Naive B cell (primary cell): ENCODE data around the gene IQSEC1. TPM values are rescaled to one million over a fixed set of nuclear protein-coding genes. Genes with fewer than 3 reads are reported as not detected.

Experiments used
- ATAC-seq, 2 donors: fragments of 150-1000 bp; cut with Tn5 transposase; 2 replicates each; pipeline ENCODE4 v1.10.0; 2021; ENCODE audit warnings: low read depth in 2 of 2, mild to moderate bottlenecking in 2 of 2, moderate library complexity in 2 of 2
- DNase-seq: peaks from one replicate; pipeline ENCODE4 v3.0.0; 2022
- H3K27ac Mint-ChIP-seq, 6 donors: one replicate each; pipeline ENCODE4 v1.8.0; 2020 to 2022; ENCODE audit warnings: mild to moderate bottlenecking in 6 of 6, mixed read lengths in 6 of 6, moderate library complexity in 5 of 6, inconsistent platforms in 2 of 6
- H3K27me3 Mint-ChIP-seq, 3 donors: one replicate each; pipeline ENCODE4 v1.8.0; 2021 to 2022; ENCODE audit warnings: mixed read lengths in 3 of 3, mild to moderate bottlenecking in 1 of 3
- H3K36me3 Mint-ChIP-seq, 2 donors: one replicate each; pipeline ENCODE4 v1.8.0; 2020 to 2022; ENCODE audit warnings: mixed read lengths in 2 of 2, inconsistent platforms in 1 of 2, mild to moderate bottlenecking in 1 of 2
- H3K4me1 Mint-ChIP-seq, 3 donors: one replicate each; pipeline ENCODE4 v1.8.0; 2020 to 2022; ENCODE audit warnings: mixed read lengths in 3 of 3, inconsistent platforms in 1 of 3, mild to moderate bottlenecking in 1 of 3, moderate library complexity in 1 of 3
- H3K4me3 Mint-ChIP-seq, 8 donors: one replicate each; pipeline ENCODE4 v1.8.0; 2020 to 2022; ENCODE audit warnings: mild to moderate bottlenecking in 8 of 8, mixed read lengths in 8 of 8, moderate library complexity in 8 of 8, inconsistent platforms in 2 of 8
- H3K9me3 Mint-ChIP-seq, 7 donors: one replicate each; pipeline ENCODE4 v1.8.0; 2020 to 2022; ENCODE audit warnings: mixed read lengths in 7 of 7, mild to moderate bottlenecking in 5 of 7, inconsistent platforms in 2 of 7, moderate library complexity in 1 of 7
- polyA plus RNA-seq, 6 donors: library from polyadenylated mRNA; unstranded; fragments of 300-500 nt; fragmentation: Illumina TruSeq; gene quantifications; one replicate each; pipeline ENCODE4 v1.2.3, GENCODE V29; 2021; ENCODE audit warnings: low read depth in 6 of 6

Gene IQSEC1
- polyA plus RNA-seq, 6 donors from 2014 or later: 14.6 to 73.4 (median 36.9) TPM

DNA sequence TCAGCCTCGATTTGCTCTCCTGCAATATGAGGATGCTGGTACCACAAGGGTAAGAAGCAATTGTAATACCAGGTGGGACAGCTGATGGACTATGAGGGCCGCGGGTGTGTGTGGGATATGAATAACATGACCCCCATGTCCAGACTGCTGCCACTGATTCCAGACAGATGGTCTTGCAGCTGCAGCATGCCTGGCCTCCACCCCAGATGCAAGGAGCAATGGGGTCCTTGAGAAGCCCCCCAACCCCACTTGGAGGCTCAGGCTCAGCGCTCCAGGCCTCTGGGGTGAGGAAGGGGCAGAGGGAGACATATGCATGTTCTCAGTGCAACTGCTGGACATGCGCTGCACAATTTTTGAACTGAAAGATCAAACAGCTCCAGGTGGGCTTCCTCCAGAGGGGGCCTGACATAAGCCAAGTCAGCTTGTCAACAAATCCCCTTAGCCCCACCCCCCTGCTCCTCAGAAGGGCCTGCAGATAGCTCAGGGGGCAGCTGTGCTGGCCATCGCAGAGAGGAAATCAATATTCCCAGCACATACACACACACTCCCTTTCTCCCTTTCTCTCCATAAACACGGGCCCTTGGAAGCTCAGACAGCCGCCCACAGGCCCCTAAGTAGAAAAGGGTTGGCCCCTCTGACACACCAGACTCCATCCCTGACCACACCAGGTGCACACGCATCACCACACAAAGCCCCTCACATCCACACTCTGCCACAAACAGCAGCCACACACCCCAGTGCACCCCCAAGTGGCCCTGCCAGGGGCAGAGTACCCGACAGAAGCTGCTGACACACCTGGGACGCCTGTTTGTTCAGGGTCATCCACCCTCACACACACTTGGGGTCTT lies 107.0 kb downstream of the IQSEC1 start:
- Mint-ChIP-seq H3K4me3 (peak overlapping the region; percentile 70 to 92 (median 83)), H3K36me3 (peaks cover 0 to 5% of the 10 kb centered on the region in 2 donors), H3K4me1 (peaks cover 90 to 93% (median 93%) of the 10 kb centered on the region in 3 donors), H3K27ac (peak overlapping the region in 4 of 6 donors; percentile 65 to 95 (median 88)), H3K9me3 (no peaks in the 10 kb centered on the region), H3K27me3 (no peaks in the 10 kb centered on the region)
- no peak for ATAC-seq
- no peak for DNase-seq

DNA sequence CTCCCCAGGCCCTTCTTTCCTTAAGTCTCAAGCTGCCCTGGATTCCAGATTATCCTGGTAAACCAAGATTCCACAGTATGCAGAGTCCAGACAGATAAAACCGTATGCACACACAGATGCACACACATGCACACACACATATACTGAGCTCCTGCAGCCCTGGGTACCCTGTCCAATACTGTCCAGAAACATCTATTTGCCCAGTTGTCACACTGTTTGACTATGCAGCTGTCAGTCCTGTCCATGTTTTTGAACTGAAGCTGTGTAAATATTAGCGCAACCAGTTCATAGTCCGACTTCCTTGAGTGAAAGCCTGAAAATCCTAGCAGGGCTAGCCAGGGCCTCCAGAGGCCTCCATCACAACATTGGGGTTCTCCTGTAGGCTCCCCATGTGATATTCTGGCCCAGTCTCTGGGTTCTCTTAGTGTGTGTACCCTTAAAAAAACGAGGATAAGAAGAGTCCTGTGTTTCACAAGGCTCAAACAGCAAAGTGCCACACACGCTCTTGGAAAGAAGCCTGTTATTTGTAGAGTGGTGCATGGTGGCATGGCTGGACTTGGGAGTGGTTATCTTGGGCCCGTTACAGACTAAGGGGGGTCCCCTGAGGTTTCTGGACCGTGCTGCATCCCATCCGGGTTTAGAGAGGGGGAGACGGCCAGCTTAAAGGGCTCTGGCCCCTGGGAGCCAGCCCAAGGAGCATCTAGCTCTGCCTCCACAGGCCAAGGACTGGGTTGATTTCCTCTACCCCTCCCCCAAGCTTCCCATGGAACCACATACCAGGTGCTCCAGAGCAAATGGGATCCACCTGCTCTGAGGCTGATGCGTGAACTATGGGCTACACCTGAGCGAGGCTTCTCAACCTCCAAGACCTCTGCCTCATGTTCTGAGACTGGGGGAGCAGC lies 108.3 kb downstream of the IQSEC1 start:
- Mint-ChIP-seq H3K27me3 (no peaks in the 10 kb centered on the region), H3K4me1 (peaks cover 91 to 93% (median 93%) of the 10 kb centered on the region in 3 donors), H3K4me3 (peak overlapping the region in 5 of 8 donors; percentile 35 to 87 (median 69)), H3K9me3 (no peaks in the 10 kb centered on the region), H3K36me3 (no peaks in the 10 kb centered on the region), H3K27ac (peak overlapping the region in 2 of 6 donors; percentile 63 to 66)
- ATAC-seq: no peak
- DNase-seq: no peak

DNA sequence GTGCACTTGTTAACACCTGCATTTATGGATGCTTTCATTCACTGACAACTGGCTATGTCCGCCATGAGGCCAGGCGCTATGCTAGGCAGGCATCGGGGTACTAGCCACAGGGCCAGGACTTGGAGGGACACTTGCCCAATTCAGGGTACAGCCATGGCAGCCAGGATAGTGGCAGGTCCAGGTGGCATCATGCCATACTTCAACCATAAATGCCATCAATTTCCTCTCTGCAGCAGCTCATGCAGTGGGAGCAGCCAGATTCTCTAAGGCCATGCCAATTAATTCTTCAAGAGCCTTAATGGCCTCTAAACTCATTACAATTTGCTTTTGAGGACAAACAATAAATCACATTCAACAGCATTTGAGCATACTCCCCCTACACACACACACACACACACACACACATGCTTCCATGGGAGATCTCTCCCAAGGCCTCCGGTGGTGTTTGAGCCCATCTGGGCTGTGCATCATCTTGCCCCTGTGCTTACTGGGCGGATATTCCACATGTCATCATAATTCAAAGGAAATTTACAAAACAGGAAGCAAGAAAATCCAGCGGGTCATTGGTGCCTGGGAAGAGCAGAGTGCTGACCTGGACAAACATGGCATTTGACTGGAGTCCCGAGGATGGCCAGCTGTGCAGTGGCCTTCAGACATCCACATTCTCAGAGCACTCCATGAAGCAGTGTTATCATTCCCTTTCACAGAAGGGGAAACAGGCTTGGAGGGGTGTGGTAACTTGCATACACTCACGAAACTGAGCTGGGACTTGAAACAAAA lies 109.1 kb downstream of the IQSEC1 start:
- H3K27me3 Mint-ChIP-seq: no peaks in the 10 kb centered on the region

DNA sequence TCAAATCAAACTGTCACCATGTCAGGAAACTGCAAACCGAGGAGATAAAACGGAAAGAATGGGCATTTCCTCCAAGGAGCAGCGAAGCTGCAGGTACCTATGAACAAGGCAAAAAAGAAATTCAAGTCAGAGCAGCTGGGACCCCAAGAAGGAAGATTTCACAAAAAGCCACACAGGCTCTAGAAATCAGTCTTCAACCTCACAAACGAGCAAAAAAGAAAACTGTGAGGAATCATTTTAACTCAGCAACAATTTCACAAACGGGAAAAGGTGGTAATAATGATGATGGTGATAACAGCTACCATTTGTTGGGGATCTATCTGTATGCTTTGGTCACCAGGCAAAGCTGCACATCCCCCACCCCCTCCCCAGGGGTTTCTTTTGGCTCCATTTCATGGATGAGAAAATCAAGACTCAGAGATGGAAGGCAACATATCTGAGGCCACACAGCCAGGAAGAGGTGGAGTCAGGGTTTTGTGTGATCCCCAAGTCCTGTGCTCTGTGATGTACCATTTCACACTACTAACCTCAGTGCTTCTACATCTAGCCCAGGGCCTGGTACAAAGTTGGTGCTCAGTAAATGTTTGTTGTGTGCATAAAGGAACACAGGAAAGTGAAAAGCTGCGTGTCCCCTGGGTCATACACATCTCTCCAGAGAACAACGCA lies 109.9 kb downstream of the IQSEC1 start:
- DNase-seq (no peak), ATAC-seq (no peak)
- H3K27ac Mint-ChIP-seq: peak overlapping the region in 5 of 6 donors; percentile 59 to 73 (median 68)
- peak overlapping the region in 6 of 8 donors; percentile 45 to 83 (median 61) for H3K4me3 Mint-ChIP-seq
- H3K27me3 Mint-ChIP-seq: no peaks in the 10 kb centered on the region
- H3K36me3 Mint-ChIP-seq: no peaks in the 10 kb centered on the region
- H3K4me1 Mint-ChIP-seq: peaks cover 88 to 96% (median 93%) of the 10 kb centered on the region in 3 donors
- H3K9me3 Mint-ChIP-seq: no peaks in the 10 kb centered on the region

More for the DNA sequence above, 109.1 kb downstream of the IQSEC1 start:
- no peak for ATAC-seq
- Mint-ChIP-seq H3K9me3 (no peaks in the 10 kb centered on the region), H3K27ac (peak overlapping the region in 4 of 6 donors; percentile 59 to 73 (median 66)), H3K4me1 (peaks cover 88 to 96% (median 93%) of the 10 kb centered on the region in 3 donors), H3K4me3 (peak overlapping the region in 6 of 8 donors; percentile 19 to 83 (median 54)), H3K36me3 (no peaks in the 10 kb centered on the region)
- no peak for DNase-seq

DNA sequence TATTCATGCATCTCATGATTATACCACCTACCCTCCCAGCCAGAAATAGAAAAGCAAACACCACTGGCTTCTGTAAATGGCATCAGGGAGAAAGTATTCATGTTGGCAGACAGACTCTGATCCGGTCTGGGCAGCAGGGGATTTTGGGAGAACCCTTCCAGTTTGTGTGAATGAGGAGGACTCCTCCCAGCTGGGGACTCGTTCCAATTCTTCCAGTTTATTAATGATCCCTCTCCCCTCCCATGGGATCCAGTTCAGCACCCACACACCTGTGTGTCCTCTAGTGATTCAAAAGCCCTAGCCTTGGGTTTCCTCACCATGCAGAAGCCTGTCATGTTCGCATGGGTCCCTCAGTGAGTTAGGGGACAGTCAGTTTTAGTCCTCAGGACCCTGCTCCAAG lies 110.9 kb downstream of the IQSEC1 start:
- peak overlapping the region in 3 of 6 donors; percentile 42 to 93 (median 82) for H3K27ac Mint-ChIP-seq

DNA sequence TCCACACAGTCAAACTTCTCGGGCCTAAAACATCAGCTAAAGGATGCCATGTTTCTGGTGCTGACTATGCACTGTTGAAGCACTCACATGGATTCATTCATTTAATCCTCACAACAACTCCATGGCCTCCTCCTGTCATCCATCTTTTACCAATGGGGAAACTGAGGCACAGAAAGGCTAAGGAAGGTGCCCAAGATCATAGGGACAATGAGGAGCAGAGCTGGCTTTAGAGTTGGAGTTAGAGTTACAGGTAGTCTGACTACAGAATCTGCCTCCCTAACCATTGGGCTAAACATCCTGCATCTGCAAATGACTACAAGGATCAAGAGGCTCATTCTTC lies 111.6 kb downstream of the IQSEC1 start:
- Mint-ChIP-seq H3K4me3 (peak overlapping the region in 6 of 8 donors; percentile 2 to 91 (median 82)), H3K9me3 (no peaks in the 10 kb centered on the region), H3K4me1 (peaks cover 90 to 100% (median 99%) of the 10 kb centered on the region in 3 donors), H3K36me3 (no peaks in the 10 kb centered on the region), H3K27me3 (no peaks in the 10 kb centered on the region), H3K27ac (peak overlapping the region in 2 of 6 donors; percentile 53 to 76)
- ATAC-seq (no peak), DNase-seq (no peak)

More for the DNA sequence above, 110.9 kb downstream of the IQSEC1 start:
- no peaks in the 10 kb centered on the region for H3K36me3 Mint-ChIP-seq
- ATAC-seq: no peak
- H3K4me3 Mint-ChIP-seq: peak overlapping the region in 3 of 8 donors; percentile 42 to 86 (median 65)
- no peaks in the 10 kb centered on the region for H3K27me3 Mint-ChIP-seq
- H3K9me3 Mint-ChIP-seq: no peaks in the 10 kb centered on the region
- DNase-seq: no peak
- H3K4me1 Mint-ChIP-seq: peaks cover 88 to 99% (median 98%) of the 10 kb centered on the region in 3 donors

DNA sequence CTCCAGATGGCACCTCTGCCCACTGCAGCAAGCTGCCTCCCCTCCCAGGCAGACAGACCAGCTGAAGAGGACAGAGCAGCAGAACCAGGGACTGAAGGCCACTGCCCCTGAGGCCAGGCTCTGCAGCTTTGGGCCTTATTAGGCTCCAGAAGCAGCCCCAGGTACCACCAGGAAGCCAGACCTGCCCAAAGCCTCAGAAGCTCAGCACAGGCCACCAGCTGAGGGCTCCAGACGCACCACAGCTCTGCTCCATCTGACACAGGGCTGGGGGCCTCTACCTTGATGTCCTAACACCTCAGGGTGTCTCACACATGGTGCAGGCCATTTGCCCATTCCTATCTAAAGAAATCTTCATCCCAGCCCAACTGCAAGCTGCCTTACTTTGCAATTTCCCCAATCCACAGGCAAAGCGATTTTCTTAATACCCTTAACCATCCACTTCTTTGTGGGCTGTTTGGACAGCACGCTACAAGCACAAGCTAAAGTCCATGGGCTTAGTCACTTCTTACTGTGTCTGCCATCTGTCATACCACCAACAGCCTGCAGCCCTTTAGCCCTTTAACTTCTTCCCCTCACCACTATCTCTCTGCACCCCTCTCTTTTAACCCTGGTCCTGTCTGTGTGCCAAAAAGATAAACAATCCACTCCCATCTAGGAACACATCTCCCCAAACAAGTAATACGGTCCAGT lies 112.1 kb downstream of the IQSEC1 start:
- DNase-seq (no peak), ATAC-seq (no peak)
- H3K36me3 Mint-ChIP-seq: no peaks in the 10 kb centered on the region
- no peaks in the 10 kb centered on the region for H3K27me3 Mint-ChIP-seq
- peaks cover 89 to 100% (median 99%) of the 10 kb centered on the region in 3 donors for H3K4me1 Mint-ChIP-seq
- peak overlapping the region; percentile 72 to 91 (median 86) for H3K4me3 Mint-ChIP-seq
- H3K27ac Mint-ChIP-seq: peak overlapping the region in 5 of 6 donors; percentile 38 to 94 (median 76)
- no peaks in the 10 kb centered on the region for H3K9me3 Mint-ChIP-seq

DNA sequence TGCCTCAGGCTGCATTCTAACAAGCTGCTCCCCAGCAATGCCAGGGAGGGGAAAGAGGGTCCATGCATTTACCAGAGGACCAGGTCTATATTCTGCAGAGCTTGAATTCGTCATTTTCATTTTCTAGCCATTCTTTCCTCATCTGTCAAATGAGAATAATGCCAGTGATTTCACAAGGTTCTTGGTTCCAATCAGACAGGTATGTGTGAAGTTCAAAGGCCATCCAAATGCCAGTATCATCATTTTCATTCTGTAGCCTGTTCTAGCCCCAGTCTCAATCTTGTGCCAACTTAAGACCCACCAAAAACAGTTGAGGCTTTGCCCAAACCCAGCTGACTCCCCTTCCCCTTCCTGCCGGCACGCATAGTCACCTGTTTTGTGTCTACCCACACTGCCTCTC lies 112.7 kb downstream of the IQSEC1 start:
- Mint-ChIP-seq H3K36me3 (no peaks in the 10 kb centered on the region), H3K27me3 (no peaks in the 10 kb centered on the region), H3K4me1 (peaks cover 87 to 99% (median 99%) of the 10 kb centered on the region in 3 donors), H3K4me3 (peak overlapping the region; percentile 72 to 91 (median 86)), H3K9me3 (no peaks in the 10 kb centered on the region), H3K27ac (peak overlapping the region; percentile 38 to 96 (median 84))
- ATAC-seq (no peak), DNase-seq (no peak)

DNA sequence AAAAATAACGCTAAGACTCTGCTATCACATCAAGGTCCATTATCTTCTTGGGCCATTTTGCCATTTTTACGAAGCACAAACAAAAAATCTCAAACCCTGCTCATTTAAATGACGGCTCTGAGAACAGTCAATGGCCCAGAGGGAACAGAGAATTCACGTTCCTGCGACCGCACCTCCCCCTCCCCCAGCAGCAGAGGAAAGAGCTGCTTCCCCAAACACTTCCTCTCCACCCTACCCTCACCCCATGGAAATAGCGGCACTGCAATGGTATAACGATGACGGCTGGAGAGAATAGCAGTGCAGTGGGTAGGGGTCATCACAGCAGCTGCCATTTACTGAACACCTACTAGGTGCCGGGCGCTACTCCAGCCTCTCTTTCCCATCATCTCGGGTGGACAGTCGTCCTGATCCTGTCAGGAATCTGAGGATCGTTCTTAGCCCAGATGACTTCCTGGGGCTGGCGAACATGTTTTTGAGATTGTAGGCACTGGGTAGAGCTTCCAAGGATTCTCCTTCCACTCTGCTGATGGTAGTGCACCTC lies 113.3 kb downstream of the IQSEC1 start:
- H3K9me3 Mint-ChIP-seq: no peaks in the 10 kb centered on the region
- H3K4me1 Mint-ChIP-seq: peaks cover 86 to 99% (median 99%) of the 10 kb centered on the region in 3 donors
- ATAC-seq: peak; percentile 58 to 66
- H3K27ac Mint-ChIP-seq: peak overlapping the region; percentile 7 to 96 (median 92)
- no peaks in the 10 kb centered on the region for H3K36me3 Mint-ChIP-seq
- H3K27me3 Mint-ChIP-seq: no peaks in the 10 kb centered on the region
- peak overlapping the region; percentile 72 to 91 (median 86) for H3K4me3 Mint-ChIP-seq
- DNase-seq: peak; percentile 75

DNA sequence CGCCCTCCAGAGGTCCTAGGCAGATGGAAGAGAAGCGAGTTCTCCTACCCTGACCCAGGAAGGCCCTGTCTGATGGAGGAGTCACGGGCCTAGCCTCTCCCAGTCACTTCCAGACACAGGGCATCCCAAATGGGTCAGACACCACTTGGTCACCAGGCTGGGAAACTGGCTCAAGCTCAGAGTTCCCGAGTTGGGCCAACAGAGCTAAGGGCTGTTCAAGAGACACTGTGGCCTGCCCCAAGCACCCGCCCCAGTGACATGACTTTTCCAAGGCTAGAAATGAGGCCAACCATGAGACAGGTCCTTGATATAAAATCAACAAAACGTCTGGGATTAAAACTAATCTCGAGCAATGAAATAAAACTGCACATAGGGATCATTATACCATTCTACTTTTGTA lies 113.8 kb downstream of the IQSEC1 start:
- H3K27me3 Mint-ChIP-seq: no peaks in the 10 kb centered on the region
- peaks cover 86 to 99% (median 99%) of the 10 kb centered on the region in 3 donors for H3K4me1 Mint-ChIP-seq
- peak overlapping the region in 5 of 6 donors; percentile 86 to 96 (median 93) for H3K27ac Mint-ChIP-seq
- H3K4me3 Mint-ChIP-seq: peak overlapping the region; percentile 72 to 91 (median 86)
- DNase-seq (no peak), ATAC-seq (no peak)
- H3K9me3 Mint-ChIP-seq: no peaks in the 10 kb centered on the region
- H3K36me3 Mint-ChIP-seq: no peaks in the 10 kb centered on the region

DNA sequence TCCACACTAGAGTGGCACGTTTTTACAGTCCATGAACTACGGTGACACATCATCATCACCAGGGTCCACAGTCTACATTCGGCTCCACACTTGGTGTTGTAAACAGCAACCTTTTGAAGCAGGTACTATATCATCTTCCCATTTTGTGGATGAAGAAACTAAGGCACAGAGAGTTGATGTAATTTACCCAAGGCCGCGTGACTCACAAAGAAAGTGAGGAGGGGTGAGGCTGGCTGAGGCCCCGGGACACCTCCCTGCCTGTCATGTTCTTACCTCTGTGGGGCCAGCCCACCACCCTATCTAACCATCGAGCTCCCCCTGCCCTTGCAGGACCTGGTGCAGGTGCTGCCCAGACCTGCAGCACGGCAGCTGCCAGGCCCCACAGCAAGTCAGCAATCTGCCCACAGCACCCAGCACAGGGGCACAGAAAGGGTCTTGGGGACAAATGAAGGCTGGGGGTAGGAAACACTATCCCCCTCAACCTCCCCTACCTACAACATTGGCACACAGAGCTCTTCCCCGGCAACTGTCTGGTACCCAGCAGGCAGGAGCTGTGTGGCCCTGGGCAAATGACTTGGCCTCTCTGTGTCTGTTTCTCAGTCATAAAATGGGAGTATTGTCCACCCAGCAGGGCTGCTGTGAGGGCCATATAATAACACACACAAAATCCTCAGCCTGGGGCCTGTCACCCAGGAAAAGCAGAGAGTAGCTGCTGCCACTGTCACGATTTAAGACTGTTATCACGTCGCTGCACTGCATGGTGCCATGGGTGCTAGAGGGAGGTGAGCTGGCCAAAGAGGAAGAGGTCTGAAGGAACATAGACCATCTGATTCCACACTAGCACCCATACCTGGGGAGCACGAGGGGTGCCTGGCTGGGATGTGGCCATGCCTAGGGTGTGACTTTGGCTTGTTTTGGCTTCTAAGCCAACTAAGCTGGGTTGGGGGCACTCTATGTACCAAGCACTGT lies 115.1 kb downstream of the IQSEC1 start:
- Mint-ChIP-seq H3K9me3 (no peaks in the 10 kb centered on the region), H3K27ac (peak overlapping the region; percentile 21 to 97 (median 87)), H3K27me3 (no peaks in the 10 kb centered on the region), H3K4me3 (peak overlapping the region in 7 of 8 donors; percentile 42 to 86 (median 81)), H3K36me3 (no peaks in the 10 kb centered on the region), H3K4me1 (peaks cover 84 to 98% (median 97%) of the 10 kb centered on the region in 3 donors)
- no peak for DNase-seq
- no peak for ATAC-seq
